ENCODE measurements around the gene WDR27.

WDR27 gene

DNA sequence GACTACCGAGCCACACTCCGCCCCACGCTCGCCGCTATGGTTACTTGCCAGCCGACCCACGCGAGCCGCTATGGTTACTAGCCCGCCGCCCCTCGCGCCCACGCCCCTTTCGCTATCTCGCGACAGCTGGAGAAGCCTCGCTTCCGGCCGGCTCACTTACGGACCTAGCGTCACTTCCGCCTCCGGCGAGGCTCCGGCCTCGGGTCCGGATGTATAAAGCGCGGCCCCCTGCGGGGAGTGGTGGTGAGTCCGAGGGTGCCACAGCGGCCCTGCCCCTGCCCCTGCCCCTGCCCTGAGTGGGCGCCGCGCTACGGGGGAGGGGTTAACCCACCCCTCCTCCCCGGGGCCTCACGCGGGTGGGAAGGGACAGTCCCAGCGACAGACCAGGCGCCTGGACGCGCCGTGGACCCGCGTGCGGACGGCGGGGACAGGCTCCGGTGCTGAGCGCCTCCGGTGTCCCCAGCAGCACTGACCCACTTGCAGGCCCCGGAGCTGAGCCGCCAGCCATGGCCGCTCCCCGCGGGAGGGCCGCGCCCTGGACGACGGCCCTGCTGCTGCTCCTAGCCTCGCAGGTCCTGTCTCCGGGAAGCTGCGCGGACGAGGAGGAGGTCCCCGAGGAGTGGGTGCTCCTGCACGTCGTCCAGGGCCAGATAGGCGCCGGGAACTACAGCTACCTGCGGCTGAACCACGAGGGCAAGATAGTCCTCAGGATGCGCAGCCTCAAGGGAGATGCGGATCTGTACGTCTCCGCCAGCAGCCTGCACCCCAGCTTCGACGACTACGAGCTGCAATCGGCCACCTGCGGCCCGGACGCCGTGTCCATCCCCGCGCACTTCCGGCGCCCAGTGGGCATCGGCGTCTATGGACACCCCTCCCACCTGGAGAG is at the start of gene WDR27, which contains the start of gene C6orf120:
Gene WDR27, minus strand, starts transcription at position 76 of the 886 bp plus-strand sequence. CDS start 13,024 bp downstream, outside the sequence.
Gene C6orf120, plus strand, starts transcription at position 173 of the 886 bp plus-strand sequence. Its CDS starts 334 bp downstream, at position 507.
- peak; percentile 93 for DNase-seq

DNA sequence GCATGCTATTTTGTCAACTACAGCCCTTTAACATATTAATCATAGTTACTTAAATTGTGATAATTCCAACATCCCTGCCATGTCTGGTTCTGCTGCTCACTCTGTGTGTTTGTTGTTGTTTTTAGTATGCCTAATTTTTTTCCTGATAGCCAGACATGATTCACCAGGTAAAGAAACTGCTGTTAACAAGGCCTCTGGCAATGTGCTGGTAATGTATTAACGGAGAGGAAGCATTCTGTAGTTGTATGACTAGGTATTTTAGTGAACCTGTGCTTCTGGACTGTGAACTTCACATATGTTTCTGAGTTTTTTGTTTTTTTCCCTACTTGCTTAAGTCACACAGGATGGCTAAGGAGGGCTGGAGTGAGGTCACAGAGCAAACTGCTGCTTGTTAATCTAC is 44.7 kb upstream of the WDR27 start:
- DNase-seq, result no peak

DNA sequence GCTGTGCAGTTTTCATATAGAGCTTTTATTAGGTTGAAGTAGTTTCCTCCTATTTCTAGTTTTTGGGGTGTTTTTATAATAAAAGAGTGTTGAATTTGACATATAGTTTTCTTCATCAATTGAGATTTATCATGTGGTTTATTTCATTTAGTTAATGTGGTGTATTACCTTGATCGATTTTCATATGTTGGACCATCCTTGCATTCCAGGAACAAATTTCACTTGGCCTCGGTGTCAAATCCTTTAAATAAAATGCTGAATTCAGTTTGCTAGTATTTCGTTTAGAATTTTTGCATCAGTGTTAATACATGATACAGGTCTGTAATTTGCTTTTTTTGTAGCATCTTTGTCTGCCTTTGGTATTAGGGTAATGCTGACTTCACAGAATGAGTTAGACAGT is 43.6 kb upstream of the WDR27 start:
- DNase-seq, result no peak

DNA sequence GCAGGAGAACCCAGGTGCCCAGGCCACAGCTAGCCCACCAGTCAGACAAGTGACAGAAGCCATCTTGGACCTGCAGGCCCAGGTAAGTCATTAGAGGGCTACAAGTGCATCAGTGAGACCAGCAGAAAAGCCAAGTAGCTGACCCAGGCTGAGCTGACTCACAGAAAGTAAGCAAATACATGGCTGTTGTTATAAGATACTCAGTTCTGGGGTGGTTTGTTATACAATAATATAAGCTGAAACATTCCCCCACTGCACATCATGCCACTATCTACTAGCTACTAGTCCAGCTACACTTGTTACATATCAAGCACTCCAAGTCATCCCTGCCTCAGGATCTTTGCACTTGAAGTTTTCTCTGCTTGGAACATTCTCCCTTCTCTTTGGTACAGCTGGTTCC is 39.5 kb upstream of the WDR27 start:
- DNase-seq, result no peak

DNA sequence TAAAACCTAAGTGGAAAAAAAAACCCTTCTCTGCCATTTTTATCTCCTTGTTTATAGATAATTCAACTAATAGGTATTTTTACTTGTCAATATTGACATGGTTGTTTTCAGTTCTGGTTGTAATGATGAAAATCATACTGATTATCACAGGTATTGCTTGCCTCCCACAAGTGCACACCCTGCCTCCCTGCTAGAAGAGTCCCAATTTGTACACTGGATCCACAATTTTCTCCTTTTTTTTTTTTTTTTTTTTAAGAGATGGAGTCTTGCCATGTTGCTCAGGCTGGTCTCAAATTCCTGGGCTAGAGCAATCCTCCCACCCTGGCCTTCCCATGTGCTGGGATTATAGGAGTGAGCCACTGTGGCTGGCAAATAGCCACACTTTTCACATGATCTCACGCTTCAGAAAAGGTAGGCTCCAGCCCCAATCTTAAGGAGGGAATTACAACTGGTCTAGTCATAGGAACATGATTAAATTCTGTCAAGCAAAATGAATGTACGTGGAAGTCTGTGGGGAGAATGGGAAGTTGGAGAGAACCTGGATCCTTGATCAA is 37.2 kb upstream of the WDR27 start:
- no peak for DNase-seq

DNA sequence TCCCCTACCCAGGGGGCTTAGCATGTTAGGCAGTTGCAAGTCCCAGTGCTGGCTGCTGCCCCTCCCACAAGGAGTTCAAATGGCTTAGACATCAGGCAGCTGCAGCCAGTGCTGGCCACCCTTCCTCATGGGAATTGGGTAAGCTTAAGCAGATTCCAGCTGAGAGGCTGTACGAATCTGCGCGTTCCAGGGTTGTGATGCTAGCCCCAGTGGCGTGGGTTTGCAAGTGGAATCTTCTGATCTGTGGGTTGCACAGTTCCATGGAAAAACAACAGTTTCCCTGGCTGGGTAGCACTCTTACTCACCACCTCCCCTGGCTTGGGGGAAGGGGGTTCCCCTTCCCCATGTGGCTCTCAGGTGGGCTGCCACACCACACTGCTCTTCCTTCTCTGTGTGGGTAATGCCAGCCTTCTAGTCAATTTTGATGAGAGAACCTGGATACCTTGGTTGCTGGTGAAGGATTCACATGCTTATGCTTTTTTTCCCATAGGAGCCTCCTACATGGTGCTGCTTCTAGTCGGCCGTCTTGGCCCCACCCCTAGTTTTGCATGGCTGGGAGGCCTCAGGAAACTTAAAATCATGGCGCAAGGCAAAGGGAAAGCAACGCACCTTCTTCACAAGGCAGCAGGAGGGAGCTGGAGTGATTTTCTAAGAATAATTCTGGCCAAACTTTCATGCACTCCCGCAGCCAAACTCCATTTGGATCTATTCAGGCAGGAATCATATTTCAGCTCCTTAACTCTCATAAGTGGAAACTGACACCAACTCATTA is 36.6 kb upstream of the WDR27 start:
- DNase-seq, result no peak

DNA sequence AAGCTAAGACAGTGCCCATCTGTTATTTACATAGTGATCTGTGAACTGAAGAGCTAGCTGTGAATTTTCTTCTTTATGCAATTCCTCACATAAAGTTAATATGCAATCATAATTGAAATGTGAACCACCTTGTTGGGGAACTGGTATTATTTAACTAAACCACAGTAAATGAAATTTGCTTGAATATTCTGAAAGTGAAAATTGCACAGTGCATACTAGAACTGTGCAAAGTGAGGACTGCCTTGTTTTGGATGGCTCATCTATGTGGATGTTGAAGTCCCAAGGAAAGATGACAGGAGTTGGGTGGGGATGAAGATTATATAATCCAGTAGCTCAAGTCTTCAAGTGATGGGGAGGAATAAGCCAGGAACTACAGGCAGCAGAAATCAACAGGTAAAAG is 28.1 kb upstream of the WDR27 start:
- no peak for DNase-seq

DNA sequence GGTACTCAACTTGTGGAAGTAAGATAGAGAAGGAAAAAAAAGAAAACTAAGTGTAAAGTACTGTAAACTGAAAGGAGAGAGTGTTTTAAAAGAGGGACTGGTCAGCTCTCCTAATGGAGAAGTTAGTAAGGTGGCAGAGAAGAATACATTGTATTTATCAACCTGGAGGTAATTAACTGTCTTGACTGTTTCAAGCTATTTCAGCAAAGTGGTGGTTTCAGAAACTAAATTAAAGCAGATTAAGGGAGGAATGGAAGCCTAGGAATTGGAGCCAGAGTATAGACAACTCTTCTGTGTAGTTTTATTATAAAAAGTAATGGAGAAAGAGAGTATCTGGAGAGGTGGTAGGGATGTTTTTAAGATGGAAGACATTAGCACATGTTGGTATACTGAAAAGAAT is 25.1 kb upstream of the WDR27 start:
- DNase-seq, result no peak

DNA sequence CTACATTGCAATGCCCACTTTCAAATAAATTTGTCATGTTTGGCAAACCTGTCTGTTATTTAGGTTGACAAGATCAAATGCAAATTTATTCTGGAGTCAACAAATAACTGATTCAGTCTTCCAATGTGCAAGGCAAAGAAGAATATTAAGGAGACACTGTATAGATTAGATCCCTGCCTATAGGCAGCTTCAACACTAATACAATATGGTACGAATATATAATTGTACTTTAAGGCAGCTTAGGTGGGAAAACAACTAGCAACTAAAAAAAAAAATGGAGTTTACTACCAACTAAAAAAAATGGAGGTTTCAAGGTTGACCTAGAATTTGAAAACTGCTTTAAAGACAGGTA is 24.2 kb upstream of the WDR27 start:
- no peak for DNase-seq

DNA sequence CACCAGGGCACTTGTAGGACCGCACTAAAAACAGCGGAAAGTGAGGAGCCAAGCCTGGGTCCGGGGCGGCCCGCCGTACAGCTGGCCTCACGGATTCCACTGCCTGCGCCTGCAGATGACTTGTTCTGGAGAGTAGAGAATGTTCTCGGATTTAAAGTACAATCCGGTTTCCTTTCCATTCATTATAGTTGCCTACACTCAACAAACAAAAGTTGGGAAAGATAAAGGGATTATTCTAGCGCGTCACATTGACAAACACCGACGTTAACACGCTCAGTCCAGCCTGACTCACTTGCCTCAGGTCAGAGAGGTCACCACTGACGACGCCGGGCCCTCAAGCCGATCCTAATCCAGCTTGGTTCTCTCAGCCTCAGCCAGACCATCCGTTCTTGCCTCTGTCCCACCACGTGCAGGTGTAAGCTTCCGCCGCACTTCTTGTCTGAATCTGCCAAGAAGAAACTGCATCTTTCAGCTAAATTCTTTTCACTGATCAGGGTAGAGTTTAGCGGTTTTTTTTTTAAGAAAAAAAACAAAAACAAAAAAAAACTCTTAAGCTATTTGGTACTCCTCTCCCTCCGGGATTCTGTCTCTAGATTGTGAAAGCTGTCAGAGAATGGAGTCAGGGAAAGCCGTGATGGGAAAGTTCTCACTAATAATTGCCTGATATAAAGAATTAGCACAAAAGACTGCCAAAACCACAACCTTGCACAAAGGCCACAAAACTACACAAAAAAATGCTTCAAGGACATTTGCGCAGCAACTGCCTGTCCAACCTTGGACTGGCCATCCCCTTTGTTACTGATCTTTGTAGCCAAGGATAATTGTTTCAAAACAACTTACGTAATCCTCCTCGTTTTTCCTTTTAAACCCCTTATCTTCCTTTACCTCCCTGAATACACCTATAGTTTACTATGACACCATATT is 23.6 kb upstream of the WDR27 start:
- DNase-seq, result no peak

DNA sequence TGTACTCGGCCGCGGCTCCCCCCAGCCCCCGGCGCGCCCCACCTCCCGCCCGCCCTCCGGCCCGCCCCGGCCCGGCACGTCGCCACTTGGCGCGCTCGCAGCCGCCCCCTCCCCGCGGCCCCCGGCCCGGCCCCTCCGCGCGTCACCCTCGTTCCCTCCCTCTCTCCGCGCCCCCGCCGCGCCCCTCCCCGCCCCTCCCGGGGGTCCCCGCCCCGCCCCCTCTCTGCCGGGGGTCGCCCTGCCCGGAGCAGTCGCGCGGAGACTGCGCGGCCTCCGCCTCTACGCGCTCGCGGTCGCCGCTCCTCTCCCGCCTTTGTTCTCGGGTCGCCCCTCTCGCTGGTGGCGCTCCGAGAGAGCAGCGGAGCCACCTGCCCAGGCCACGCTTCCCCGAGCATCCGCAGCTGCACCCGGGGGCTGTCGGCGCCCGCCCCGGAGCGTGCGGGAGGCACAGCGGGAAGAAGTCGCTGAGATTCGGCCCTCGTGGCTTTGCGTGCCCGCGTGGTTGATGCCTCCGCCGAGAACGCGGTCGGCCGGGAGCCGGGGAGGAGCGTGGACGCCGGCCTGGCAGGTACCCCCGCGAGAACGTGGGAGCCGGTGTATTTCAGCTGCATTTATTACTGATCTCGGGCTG is 22.8 kb upstream of the WDR27 start, which contains the start of gene PHF10:
Gene PHF10, minus strand, starts transcription at position 7 of the 631 bp plus-strand sequence. CDS start 569 bp downstream, outside the sequence.
- peak; percentile 29 for DNase-seq

DNA sequence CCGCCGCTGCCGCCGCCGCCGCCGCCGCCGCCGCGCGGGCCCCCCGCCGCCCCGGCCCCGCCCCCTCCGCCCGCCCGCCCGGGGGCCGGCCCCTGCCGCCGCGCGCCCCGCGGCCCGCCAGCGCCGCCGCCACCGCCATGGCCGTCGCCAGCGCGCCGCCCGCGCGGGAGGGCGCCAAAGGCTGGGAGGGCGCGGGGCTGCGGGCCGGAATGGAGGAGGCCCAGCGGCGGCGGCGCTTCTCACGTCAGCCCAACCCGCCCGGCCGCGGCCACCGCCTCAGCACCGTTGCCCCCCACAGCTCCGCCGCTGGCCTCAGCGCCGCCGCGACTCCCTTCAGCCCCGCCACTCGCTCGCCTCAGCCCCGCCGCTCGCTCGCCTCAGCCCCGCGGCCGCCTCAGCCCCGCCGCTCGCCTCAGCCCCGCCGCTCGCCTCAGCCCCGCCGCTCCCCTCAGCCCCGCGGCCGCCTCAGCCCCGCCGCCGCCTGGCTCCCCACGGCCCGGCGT is 22.2 kb upstream of the WDR27 start:
- DNase-seq, result no peak

DNA sequence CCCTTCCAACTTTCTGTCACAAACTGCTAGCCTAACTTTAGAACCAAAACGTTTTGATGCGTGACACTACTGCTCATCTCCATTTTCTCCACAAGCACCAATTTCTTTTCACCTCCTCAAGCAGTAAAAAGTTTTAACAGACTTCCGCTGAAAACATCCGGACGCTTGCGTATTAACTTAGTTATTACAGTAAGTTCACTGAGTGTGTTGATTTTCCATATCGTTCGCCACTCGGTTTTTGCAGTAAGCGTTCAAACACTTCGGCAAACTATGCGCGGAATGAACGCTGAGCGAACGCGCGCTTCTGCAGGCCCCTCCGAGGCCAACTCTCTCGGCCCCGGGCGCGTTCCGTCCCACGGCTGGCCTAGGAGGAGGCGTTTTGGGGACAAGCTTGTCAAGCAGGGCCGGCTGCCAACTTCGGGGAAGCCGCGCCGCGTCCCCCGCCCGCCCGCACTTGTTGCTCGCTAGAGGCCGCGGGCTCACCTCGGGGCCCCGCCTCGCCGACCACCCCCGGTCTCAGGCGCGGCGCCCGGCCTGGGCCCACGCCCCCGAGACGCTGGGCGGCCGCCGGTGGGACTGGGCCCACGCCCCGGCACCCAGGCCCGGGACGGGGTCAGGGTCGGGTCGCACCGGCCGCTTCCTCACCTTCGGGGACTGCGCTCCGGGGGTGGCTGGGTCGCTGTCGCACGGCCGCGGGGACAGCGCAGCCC is 21.5 kb upstream of the WDR27 start:
- DNase-seq, result no peak

DNA sequence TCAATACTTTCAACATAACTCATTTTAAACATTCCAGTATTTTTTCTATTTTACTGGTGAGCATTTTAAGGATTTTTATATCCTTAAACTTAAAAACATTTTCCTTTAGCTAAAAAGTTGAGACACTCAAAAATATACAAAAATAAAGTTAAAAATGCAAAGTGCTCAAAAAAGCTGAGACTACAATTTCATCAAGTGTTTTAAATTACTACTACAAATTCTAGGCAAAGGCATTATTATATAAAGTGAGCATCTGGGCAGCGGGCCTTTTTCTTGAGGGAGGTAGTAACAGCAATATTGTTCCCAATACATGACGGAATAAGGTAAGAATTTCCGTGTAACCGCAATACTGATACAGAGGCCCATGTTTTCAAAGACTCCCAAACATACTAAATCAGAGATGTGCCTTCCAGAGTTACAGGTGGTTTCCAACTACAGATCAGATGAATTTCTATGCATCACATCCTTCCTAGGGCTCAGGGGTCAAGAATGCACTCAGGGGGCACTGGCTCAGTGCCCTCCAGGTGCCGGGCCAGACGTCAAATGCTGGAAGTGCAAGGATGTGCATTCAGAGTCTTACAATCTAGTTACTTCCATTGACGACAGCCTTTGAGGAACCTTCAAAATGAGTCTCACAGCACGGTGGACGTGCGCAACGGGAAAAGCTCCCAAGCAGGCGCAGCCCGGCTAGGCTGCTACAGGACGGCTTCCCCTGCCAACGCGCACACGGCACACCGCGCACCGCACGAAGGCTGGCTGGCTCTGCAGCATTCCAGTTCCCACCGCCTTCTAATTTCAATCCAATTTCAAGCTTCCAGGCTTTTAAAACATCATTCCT is 20.8 kb upstream of the WDR27 start:
- DNase-seq, result no peak

DNA sequence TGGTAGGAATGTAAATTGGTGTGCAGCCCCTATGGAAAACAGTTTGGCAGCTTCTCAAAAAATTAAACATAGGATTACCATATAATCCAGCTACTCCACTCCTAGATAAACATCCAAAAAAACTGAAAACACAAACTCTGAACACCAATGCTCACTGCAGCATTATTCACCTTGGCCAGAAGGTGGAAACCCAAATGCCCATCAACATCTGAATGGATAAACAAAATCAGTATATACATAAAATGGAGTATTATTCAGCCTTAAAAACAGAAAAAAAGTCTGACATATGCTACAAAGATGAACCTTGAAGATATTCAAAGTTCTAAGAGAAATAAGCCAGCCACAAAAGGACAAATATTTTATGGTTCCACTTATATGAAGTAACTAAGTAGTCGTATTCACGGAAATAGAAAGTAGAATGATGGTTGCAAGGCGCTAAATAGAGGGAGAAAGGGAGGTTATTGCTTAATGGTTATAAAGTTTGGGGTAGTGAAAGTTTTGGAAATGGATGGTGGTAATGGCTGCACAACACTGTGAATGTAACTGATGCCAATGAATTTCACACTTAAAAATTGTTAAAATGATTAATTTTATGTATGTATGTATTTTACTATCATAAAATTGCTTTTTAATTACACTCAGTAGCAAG is 18.5 kb upstream of the WDR27 start:
- no peak for DNase-seq

DNA sequence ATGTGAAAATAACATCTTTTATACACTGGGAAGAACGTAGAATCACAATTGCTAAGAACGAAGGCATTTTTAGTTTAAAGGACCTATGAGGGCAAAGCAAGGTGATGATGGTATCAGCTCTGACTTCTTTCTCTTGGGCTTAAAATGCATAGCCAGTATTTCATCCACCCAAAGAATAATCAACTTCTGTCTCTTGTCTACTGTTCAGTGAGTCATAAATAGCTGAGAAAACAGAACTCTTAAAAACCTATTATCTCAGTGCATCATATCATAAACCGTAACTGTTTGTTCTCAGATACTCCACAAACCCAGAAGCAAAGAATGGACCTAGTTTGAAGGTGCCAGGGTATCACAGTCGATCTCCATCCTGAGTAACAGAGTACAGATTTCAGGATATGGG is 17.3 kb upstream of the WDR27 start:
- no peak for DNase-seq

DNA sequence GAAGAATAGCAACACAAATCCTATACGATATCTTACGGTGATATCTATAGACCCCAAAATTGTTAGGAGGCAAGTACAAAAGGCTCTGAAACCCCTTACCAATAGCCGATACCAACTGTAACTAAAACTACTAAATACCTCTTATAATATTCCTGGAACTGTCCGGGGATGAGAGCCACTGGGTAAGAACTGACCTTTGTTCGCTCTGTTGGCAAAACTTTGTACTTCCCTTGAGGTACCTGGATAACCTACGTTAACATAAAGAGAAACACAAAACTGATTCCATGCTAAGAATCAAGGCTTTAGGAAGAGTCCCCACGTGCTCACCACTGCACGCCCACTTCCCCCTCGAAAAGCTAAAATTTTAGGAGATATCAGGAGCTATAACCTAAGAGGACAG is 12.8 kb upstream of the WDR27 start:
- no peak for DNase-seq

DNA sequence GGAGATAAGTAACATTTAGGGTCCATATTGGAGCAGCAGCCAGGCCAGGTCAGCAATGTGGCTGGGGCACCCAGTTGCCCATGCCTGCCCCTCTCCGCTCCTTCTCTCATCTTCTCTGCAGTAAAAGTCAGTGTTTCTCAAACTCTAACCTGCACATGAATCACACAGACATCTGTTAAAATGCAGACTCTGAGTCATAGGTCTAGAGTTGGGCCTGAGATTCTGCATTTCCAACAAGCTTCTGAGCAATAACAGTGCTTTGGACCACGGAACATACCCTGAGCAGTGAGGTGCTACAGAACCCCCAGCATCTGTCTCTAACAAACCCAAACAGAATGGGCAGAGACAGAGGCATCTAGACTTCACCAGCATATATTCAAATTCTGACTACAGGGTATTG is 12.3 kb upstream of the WDR27 start:
- DNase-seq, result no peak

DNA sequence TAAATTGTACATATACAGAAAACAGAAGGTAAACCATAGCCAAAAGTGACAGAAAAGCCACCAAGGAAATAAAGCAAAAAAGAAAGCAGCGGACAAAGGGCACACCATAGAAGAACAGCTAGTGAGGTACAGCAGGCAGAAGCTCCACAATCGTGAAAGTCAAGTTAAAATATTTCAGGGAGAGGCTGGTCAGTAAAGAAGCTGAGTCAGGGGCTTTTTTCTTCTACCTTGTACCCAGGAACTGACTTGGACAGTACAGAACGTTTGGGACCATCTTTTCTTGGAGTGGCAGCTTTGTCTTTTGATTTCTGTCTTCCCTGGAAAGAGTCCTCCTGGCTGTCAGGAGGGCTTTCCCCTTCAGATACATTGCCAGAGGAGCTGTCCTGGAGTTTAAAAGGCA is 8.2 kb upstream of the WDR27 start:
- no peak for DNase-seq

DNA sequence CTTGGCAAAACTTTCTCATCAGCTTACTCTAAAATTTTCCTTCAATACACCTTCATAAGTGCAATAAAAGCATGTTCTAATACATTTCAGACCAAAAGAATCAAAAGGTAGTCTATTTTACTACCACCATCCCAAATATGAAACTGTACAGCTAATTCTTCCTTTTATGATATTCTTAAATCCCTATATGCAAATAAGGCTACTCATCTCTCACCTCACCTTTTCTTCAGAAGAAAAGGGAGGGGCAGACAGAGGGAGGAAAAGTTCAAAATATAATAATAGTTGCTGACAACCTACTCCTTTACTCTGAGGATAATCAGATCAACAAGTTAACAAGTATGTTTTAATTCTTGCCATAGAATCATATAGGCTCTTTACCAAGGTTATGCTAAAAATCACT is 7.5 kb upstream of the WDR27 start:
- DNase-seq, result no peak
